T-helper 9 cell (primary cell): ENCODE results near the gene ANXA3.

Experiments used
- DNase-seq: peaks from one replicate; pipeline ENCODE4 v3.0.0-alpha.2; 2020

The ANXA3 gene

GRCh38 chr4:78648640-78649363 is 97.2 kb downstream of the ANXA3 start:
- DNase-seq = no peak

GRCh38 chr4:78650106-78651024 is 98.8 kb downstream of the ANXA3 start:
- DNase-seq = no peak

GRCh38 chr4:78651250-78651860 is 99.8 kb downstream of the ANXA3 start:
- DNase-seq = no peak

GRCh38 chr4:78652282-78652876 is 100.8 kb downstream of the ANXA3 start:
- DNase-seq = no peak

GRCh38 chr4:78653655-78654054 is 102.1 kb downstream of the ANXA3 start:
- no peak for DNase-seq

GRCh38 chr4:78654807-78655206 is 103.2 kb downstream of the ANXA3 start:
- no peak for DNase-seq

- no peak for DNase-seq
These were observed 105.4 kb downstream of the ANXA3 start for GRCh38 chr4:78656968-78657445.

- no peak for DNase-seq
These were observed 107.7 kb downstream of the ANXA3 start for GRCh38 chr4:78659264-78659663.

- DNase-seq = no peak
These were observed 108.1 kb downstream of the ANXA3 start for GRCh38 chr4:78659665-78660064.
